SK-N-SH treated with all-trans-retinoic acid at 6 μM for 48 hours (cell line): ENCODE results near the gene GPC5.

Source experiments
- ATAC-seq: fragments of 200-7000 bp; cut with Tn5 transposase; 3 replicates; pipeline ENCODE4 v1.9.1; 2020; ENCODE audit warnings: mild to moderate bottlenecking, moderate library complexity
- ARNTL ChIP-seq: fragments of 450-650 bp; formaldehyde crosslinking; IDR thresholded peaks from 2 replicates; pipeline ENCODE4 v1.5.0; 2020; ENCODE audit warnings: low read depth, mild to moderate bottlenecking, moderate library complexity, borderline replicate concordance
- BACH2 ChIP-seq: fragments of 250-450 bp; sonication (Bioruptor Pico); IDR thresholded peaks from 2 replicates; pipeline ENCODE4 v1.9.0; 2021; ENCODE audit warnings: mild to moderate bottlenecking, borderline replicate concordance
- CREB5 ChIP-seq: fragments of 250-450 bp; sonication (Bioruptor Pico); IDR thresholded peaks from 2 replicates; pipeline ENCODE4 v1.5.1; 2020; ENCODE audit warnings: low read depth, mild to moderate bottlenecking, moderate library complexity
- GLIS3 ChIP-seq: fragments of 250-450 bp; sonication (Bioruptor Pico); IDR thresholded peaks from 2 replicates; pipeline ENCODE4 v1.5.0; 2020; ENCODE audit warnings: mild to moderate bottlenecking, moderate library complexity
- PPARA ChIP-seq: fragments of 250-450 bp; sonication (Bioruptor Pico); IDR thresholded peaks from 2 replicates; pipeline ENCODE4 v1.5.0; 2020; ENCODE audit warnings: mild to moderate bottlenecking, borderline replicate concordance
- RARB ChIP-seq: fragments of 250-450 bp; sonication (Bioruptor Pico); IDR thresholded peaks from 2 replicates; pipeline ENCODE4 v1.8.0; 2021; ENCODE audit warnings: mild to moderate bottlenecking, moderate library complexity
- SNAI2 ChIP-seq: fragments of 250-450 bp; sonication (Bioruptor Pico); IDR thresholded peaks from 2 replicates; pipeline ENCODE4 v1.5.0; 2020; ENCODE audit warnings: mild to moderate bottlenecking, moderate library complexity
- TCF4 ChIP-seq: fragments of 250-450 bp; sonication (Bioruptor Pico); IDR thresholded peaks from 2 replicates; pipeline ENCODE4 v1.8.0; 2021; ENCODE audit warnings: mild to moderate bottlenecking, moderate library complexity, borderline replicate concordance
- TOX ChIP-seq: fragments of 250-450 bp; sonication (Bioruptor Pico); IDR thresholded peaks from 2 replicates; pipeline ENCODE4 v1.8.0; 2021; ENCODE audit warnings: mild to moderate bottlenecking, moderate library complexity, borderline replicate concordance
- TSHZ2 ChIP-seq: fragments of 250-450 bp; sonication (Bioruptor Pico); IDR thresholded peaks from 2 replicates; pipeline ENCODE4 v1.5.0; 2020; ENCODE audit warnings: mild to moderate bottlenecking, moderate library complexity
- ZC3H10 ChIP-seq: fragments of 250-450 bp; sonication (Bioruptor Pico); IDR thresholded peaks from 2 replicates; pipeline ENCODE4 v1.5.1; 2021; ENCODE audit warnings: mild to moderate bottlenecking, moderate library complexity
- ZFP30 ChIP-seq: fragments of 450-650 bp; formaldehyde crosslinking; IDR thresholded peaks from 2 replicates; pipeline ENCODE4 v1.5.0; 2022; ENCODE audit warnings: mild to moderate bottlenecking, moderate library complexity
- ZNF565 ChIP-seq: fragments of 450-650 bp; formaldehyde crosslinking; conservative IDR thresholded peaks from 2 replicates; pipeline ENCODE4 v1.5.0; 2020; ENCODE audit warnings: low read depth, mild to moderate bottlenecking, moderate library complexity
- ZNF70 ChIP-seq: fragments of 450-650 bp; formaldehyde crosslinking; IDR thresholded peaks from 2 replicates; pipeline ENCODE4 v1.5.0; 2020; ENCODE audit warnings: mild to moderate bottlenecking, moderate library complexity
- ZNF8 ChIP-seq: fragments of 450-650 bp; formaldehyde crosslinking; IDR thresholded peaks from 2 replicates; pipeline ENCODE4 v1.5.0; 2020; ENCODE audit warnings: mild to moderate bottlenecking, moderate library complexity
- TF ChIP-seq, protein P1 (sequence below): fragments of 250-450 bp; sonication (Bioruptor Pico); IDR thresholded peaks from 2 replicates; pipeline ENCODE4 v1.8.0; 2021; ENCODE audit warnings: low read depth, mild to moderate bottlenecking, moderate library complexity, borderline replicate concordance
- TF ChIP-seq, protein P2 (sequence below): fragments of 250-450 bp; sonication (Bioruptor Pico); IDR thresholded peaks from 2 replicates; pipeline ENCODE4 v1.8.0; 2020; ENCODE audit warnings: mild to moderate bottlenecking, moderate library complexity, borderline replicate concordance

The GPC5 gene

GRCh38 chr13:92164822-92165221 lies 766.4 kb downstream of the GPC5 start:
- ATAC-seq, result no peak

DNA sequence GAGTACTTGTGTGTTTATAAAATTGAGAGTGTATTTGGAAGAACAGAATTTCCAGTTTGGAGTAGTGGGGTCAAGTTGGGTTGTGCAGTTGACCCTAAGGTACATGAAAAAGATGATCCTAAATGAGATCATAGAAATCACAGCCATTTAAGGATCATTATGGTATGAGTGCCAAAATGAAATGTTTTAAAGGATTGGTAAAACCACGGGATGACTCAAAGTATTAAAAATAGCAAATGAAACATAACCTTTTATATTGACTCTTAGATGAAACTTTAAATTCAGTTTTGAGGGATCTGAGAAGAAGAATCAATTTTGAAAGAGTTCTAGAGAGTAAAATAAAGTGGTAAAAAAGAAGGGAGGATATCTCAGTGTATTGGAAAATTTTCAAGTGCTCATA lies 773.8 kb downstream of the GPC5 start:
- TF ChIP-seq CREB5 (no peak), PPARA (CRISPR knock-in tag) (no peak)
- ATAC-seq, result no peak

More at GRCh38 chr13:92164822-92165221, 766.4 kb downstream of the GPC5 start:
- TF ChIP-seq, protein P1, sequence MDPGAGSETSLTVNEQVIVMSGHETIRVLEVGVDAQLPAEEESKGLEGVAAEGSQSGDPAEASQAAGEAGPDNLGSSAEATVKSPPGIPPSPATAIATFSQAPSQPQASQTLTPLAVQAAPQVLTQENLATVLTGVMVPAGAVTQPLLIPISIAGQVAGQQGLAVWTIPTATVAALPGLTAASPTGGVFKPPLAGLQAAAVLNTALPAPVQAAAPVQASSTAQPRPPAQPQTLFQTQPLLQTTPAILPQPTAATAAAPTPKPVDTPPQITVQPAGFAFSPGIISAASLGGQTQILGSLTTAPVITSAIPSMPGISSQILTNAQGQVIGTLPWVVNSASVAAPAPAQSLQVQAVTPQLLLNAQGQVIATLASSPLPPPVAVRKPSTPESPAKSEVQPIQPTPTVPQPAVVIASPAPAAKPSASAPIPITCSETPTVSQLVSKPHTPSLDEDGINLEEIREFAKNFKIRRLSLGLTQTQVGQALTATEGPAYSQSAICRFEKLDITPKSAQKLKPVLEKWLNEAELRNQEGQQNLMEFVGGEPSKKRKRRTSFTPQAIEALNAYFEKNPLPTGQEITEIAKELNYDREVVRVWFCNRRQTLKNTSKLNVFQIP (CRISPR knock-in tag), result no peak
- TF ChIP-seq SNAI2 (CRISPR knock-in tag), result no peak
- TF ChIP-seq TCF4 (CRISPR knock-in tag), result no peak
- TF ChIP-seq PPARA (CRISPR knock-in tag), result no peak
- TF ChIP-seq ZC3H10, result no peak
- no peak for TF ChIP-seq ZNF70 (CRISPR knock-in tag)
- TF ChIP-seq TOX (CRISPR knock-in tag), result no peak
- no peak for TF ChIP-seq ZFP30 (CRISPR knock-in tag)
- TF ChIP-seq TSHZ2 (CRISPR knock-in tag), result no peak
- no peak for TF ChIP-seq GLIS3
- no peak for TF ChIP-seq ARNTL (CRISPR knock-in tag)
- TF ChIP-seq BACH2 (CRISPR knock-in tag), result no peak
- no peak for TF ChIP-seq CREB5
- TF ChIP-seq ZNF8 (CRISPR knock-in tag), result no peak
- TF ChIP-seq, protein P2, sequence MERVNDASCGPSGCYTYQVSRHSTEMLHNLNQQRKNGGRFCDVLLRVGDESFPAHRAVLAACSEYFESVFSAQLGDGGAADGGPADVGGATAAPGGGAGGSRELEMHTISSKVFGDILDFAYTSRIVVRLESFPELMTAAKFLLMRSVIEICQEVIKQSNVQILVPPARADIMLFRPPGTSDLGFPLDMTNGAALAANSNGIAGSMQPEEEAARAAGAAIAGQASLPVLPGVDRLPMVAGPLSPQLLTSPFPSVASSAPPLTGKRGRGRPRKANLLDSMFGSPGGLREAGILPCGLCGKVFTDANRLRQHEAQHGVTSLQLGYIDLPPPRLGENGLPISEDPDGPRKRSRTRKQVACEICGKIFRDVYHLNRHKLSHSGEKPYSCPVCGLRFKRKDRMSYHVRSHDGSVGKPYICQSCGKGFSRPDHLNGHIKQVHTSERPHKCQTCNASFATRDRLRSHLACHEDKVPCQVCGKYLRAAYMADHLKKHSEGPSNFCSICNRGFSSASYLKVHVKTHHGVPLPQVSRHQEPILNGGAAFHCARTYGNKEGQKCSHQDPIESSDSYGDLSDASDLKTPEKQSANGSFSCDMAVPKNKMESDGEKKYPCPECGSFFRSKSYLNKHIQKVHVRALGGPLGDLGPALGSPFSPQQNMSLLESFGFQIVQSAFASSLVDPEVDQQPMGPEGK, result no peak
- no peak for TF ChIP-seq ZNF565

DNA sequence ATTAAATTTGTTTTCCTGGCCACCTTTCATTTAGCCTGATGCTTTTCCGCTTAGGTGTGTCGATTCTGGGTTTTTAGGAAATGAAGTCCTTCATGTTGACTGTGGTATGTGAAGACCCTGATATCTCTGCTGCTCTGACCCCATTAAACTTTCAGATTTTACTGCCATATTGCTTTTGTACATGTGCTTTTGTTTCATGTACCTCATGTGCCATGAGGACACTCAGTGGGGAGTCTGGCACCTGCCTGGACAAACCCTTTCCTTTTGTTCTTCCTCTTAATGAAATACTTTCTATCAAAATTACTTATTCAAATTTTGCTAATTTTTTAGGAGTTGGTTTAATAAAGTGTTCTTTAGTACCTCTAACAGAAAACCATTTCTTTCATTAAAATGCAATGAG lies 774.8 kb downstream of the GPC5 start:
- ATAC-seq, result no peak
- TF ChIP-seq, protein P1 (CRISPR knock-in tag), result no peak
- TF ChIP-seq RARB (CRISPR knock-in tag) (no peak), GLIS3 (no peak), ARNTL (CRISPR knock-in tag) (no peak), SNAI2 (CRISPR knock-in tag) (no peak), CREB5 (no peak), TSHZ2 (CRISPR knock-in tag) (no peak), ZNF70 (CRISPR knock-in tag) (no peak), ZNF565 (no peak), TCF4 (CRISPR knock-in tag) (no peak)
- TF ChIP-seq, protein P2, result no peak
